Loucy (cell line): ENCODE results near the gene PAK1.

Source experiments
- H2AFZ ChIP-seq: fragments of 200-600 bp; sonication (generic); 2 replicates; pipeline ENCODE4 v1.6.0; 2016; ENCODE audit warnings: antibody characterized with exemption, mild to moderate bottlenecking, low read length, moderate library complexity
- H3F3A ChIP-seq: fragments of 200-600 bp; 2 replicates; pipeline ENCODE4 v1.6.0; 2016; ENCODE audit warnings: antibody characterized with exemption, low read depth, mild to moderate bottlenecking
- H3K27me3 ChIP-seq: fragments of 200-600 bp; sonication (generic); 2 replicates; pipeline ENCODE4 v1.6.1; 2014; ENCODE audit warnings: low read length, mild to moderate bottlenecking; ENCODE audit not compliant: insufficient read depth, poor library complexity, severe bottlenecking
- H3K36me3 ChIP-seq: fragments of 200-600 bp; sonication (generic); 2 replicates; pipeline ENCODE4 v1.6.1; 2016; ENCODE audit warnings: low read length; ENCODE audit not compliant: insufficient read depth
- H3K4me1 ChIP-seq: fragments of 200-600 bp; sonication (generic); 2 replicates; pipeline ENCODE4 v1.5.1; 2014; ENCODE audit warnings: low read length, mild to moderate bottlenecking; ENCODE audit not compliant: insufficient read depth, poor library complexity, severe bottlenecking
- H3K4me2 ChIP-seq: fragments of 200-600 bp; sonication (generic); 2 replicates; pipeline ENCODE4 v1.6.0; 2014; ENCODE audit warnings: antibody characterized with exemption, low read length, low read depth, mild to moderate bottlenecking; ENCODE audit not compliant: poor library complexity, severe bottlenecking
- H3K4me3 ChIP-seq: fragments of 200-600 bp; sonication (generic); 2 replicates; pipeline ENCODE4 v1.5.1; 2014; ENCODE audit warnings: low read length, mild to moderate bottlenecking, mixed read lengths; ENCODE audit not compliant: poor library complexity, severe bottlenecking
- H3K79me2 ChIP-seq: fragments of 200-600 bp; sonication (generic); 2 replicates; pipeline ENCODE4 v1.6.1; 2014; ENCODE audit warnings: low read length; ENCODE audit not compliant: insufficient read depth
- H3K9ac ChIP-seq: fragments of 200-600 bp; sonication (generic); 2 replicates; pipeline ENCODE4 v1.6.0; 2014; ENCODE audit warnings: mild to moderate bottlenecking, low read depth, low read length, moderate library complexity; ENCODE audit not compliant: poor library complexity, severe bottlenecking
- H3K9me2 ChIP-seq: fragments of 200-600 bp; sonication (generic); replicated peaks from 2 replicates; pipeline ENCODE4 v1.6.1; 2016; ENCODE audit warnings: low read depth, low read length, mixed read lengths
- H3K9me3 ChIP-seq: fragments of 200-600 bp; sonication (generic); 2 replicates; pipeline ENCODE4 v1.6.1; 2014; ENCODE audit warnings: mild to moderate bottlenecking, antibody characterized with exemption, low read length, low read depth; ENCODE audit not compliant: insufficient read depth
- H4K20me1 ChIP-seq: fragments of 200-600 bp; sonication (generic); 2 replicates; pipeline ENCODE4 v1.6.0; 2014; ENCODE audit warnings: antibody characterized with exemption, low read length, mild to moderate bottlenecking; ENCODE audit not compliant: insufficient read depth, poor library complexity, severe bottlenecking
- EZH2phosphoT487 ChIP-seq: fragments of 200-600 bp; IDR thresholded peaks from 2 replicates; pipeline ENCODE4 v1.6.1; 2018; ENCODE audit warnings: antibody characterized with exemption, mild to moderate bottlenecking, moderate library complexity, borderline replicate concordance
- TF ChIP-seq, protein P1 (sequence below): fragments of 200-600 bp; sonication (generic); conservative IDR thresholded peaks from 2 replicates; pipeline ENCODE4 v1.5.1; 2014; ENCODE audit warnings: mild to moderate bottlenecking, antibody characterized with exemption, low read length

The PAK1 gene

DNA sequence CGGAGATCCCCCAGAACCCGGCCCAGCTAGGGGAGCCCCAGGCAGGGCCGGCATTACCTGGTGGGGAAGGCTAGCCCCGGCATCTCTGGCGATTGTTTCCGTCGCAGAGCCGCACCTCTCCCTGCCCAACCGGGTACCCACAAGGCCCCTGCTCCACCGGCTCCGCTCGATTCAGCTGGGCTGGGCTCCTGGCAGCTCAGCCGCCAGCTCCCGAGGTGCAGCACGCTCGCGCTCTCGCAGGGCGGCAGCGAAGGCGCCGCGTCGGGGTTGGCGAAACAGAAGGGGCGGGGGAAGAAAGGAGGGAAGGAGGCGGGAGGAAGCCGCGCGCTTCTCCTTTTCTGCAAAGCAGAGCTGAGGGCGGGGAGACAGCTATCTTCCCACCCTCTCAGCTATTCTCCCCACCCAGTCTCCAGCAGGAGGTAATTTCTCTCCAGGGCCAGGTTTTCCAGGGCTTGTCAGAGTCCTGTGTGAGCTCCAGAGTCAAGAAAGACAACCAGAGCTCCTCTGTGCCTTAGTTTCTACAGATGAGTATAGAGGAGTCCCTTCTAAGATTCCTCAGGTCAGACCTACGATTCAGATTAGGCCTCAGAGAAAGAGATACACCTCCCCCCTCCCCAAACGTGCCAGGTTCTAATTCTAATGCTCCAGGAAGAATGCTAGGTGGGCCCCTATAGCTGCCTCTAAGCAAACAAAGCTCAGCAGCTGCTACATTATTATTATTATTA lies 62.0 kb downstream of the PAK1 start:
- Histone ChIP-seq H3F3A (no peaks in the 10 kb centered on the region), H3K36me3 (no peaks in the 10 kb centered on the region), H3K27me3 (no peaks in the 10 kb centered on the region), H3K4me1 (peaks cover 44% of the 10 kb centered on the region), H3K79me2 (peaks cover 63% of the 10 kb centered on the region), H4K20me1 (peaks cover 6% of the 10 kb centered on the region), H2AFZ (peak overlapping the region; percentile 76), H3K9me3 (no peaks in the 10 kb centered on the region), H3K4me3 (peak overlapping the region; percentile 76), H3K9ac (peak overlapping the region; percentile 66), H3K4me2 (peak overlapping the region; percentile 90), H3K9me2 (no peaks in the 10 kb centered on the region)
- TF ChIP-seq, protein P1, sequence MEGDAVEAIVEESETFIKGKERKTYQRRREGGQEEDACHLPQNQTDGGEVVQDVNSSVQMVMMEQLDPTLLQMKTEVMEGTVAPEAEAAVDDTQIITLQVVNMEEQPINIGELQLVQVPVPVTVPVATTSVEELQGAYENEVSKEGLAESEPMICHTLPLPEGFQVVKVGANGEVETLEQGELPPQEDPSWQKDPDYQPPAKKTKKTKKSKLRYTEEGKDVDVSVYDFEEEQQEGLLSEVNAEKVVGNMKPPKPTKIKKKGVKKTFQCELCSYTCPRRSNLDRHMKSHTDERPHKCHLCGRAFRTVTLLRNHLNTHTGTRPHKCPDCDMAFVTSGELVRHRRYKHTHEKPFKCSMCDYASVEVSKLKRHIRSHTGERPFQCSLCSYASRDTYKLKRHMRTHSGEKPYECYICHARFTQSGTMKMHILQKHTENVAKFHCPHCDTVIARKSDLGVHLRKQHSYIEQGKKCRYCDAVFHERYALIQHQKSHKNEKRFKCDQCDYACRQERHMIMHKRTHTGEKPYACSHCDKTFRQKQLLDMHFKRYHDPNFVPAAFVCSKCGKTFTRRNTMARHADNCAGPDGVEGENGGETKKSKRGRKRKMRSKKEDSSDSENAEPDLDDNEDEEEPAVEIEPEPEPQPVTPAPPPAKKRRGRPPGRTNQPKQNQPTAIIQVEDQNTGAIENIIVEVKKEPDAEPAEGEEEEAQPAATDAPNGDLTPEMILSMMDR, result no peak; the same call in 1 of the 2 replicates
- TF ChIP-seq EZH2phosphoT487, result no peak

DNA sequence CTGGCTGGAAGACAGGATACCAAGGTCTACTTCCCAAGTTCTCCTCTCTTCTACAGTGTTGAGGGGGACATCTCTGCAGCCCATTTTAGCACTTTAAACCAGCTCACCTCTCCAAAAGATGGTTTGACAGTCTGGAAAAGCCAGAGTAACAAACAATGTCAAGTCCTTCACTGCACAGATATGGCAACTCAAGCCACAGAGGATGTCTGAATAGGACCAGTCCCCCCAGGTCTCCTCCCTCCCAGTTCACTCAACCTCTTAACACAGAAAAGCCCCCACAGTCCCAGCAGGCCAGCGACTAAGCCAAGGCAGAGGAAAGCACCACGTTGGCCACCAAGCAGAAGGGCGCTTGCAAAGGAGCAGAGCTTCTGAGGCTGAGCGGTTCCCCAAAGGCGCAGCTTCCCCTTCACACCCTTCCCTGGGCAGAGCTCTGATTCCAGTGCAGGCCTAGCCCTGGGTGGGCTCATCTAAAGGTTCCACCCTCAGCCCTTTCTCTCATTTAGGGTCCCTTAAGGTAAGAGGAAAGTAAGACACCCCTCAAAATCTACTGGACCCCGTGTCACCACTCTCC lies 62.7 kb downstream of the PAK1 start:
- H3K9me2 ChIP-seq, result no peaks in the 10 kb centered on the region
- no peak for TF ChIP-seq EZH2phosphoT487
- TF ChIP-seq, protein P1, result no peak
- H3K9ac ChIP-seq, result peak overlapping the region; percentile 66
- peaks cover 6% of the 10 kb centered on the region for H4K20me1 ChIP-seq
- no peaks in the 10 kb centered on the region for H3K9me3 ChIP-seq
- H3K4me3 ChIP-seq, result peak overlapping the region; percentile 76
- no peaks in the 10 kb centered on the region for H3K36me3 ChIP-seq
- no peaks in the 10 kb centered on the region for H3F3A ChIP-seq
- H2AFZ ChIP-seq, result peak overlapping the region; percentile 76
- no peaks in the 10 kb centered on the region for H3K27me3 ChIP-seq
- peaks cover 63% of the 10 kb centered on the region for H3K79me2 ChIP-seq
- H3K4me1 ChIP-seq, result peaks cover 44% of the 10 kb centered on the region
- H3K4me2 ChIP-seq, result peak overlapping the region; percentile 90

DNA sequence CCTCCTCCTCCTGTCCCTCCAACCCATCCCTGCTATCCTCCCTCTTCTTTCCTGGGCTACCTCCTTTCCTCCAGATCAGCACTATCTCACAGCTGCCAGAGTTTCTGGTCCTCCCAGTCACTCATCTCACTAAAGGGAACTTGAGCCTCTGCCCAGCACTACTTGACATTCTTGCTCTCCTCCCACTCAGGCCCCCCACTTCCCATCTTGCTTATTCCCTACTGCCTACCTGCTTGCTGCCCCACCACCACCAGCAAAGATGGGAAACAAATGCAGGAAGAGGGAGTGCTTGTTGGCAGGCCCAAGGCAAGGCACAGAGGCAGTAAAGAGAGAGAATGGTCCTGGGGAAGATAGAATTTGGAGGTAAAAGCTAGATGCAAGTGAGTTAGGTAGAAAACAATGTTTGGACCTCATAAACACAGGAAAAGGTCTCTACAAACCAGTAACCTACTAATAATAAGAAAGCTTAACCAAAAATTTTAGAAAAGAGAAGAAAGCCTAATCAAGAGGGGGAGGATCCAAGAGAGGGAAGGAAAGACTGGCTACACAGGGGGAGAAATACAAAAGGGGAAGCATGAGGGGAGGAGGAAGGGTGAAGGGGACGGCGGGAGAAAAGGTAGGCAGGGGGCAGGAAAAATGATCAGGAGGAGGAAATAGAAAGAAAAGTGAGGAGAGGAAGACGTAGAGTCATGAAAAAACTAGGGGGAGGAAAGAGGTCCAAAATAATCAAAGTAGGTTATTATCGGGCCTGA lies 63.6 kb downstream of the PAK1 start:
- Histone ChIP-seq H3K9me3 (no peaks in the 10 kb centered on the region), H3K79me2 (peaks cover 64% of the 10 kb centered on the region), H3F3A (no peaks in the 10 kb centered on the region), H3K4me3 (no peak overlapping the region), H3K27me3 (no peaks in the 10 kb centered on the region), H3K4me1 (peaks cover 50% of the 10 kb centered on the region), H3K36me3 (no peaks in the 10 kb centered on the region), H3K9me2 (no peaks in the 10 kb centered on the region), H3K4me2 (peak overlapping the region; percentile 90), H3K9ac (no peak overlapping the region), H2AFZ (no peak overlapping the region), H4K20me1 (peaks cover 6% of the 10 kb centered on the region)
- TF ChIP-seq, protein P1, result no peak
- no peak for TF ChIP-seq EZH2phosphoT487
